ENCODE data around the gene PRR32. TPM values are rescaled to one million over a fixed set of nuclear protein-coding genes. Genes with fewer than 3 reads are reported as not detected.

PRR32 gene
- total and polyA plus RNA-seq, 2 of the 13 experiments (the other 11 are each of a cell fraction or from before 2014, with no cell fraction given) = not detected

DNA sequence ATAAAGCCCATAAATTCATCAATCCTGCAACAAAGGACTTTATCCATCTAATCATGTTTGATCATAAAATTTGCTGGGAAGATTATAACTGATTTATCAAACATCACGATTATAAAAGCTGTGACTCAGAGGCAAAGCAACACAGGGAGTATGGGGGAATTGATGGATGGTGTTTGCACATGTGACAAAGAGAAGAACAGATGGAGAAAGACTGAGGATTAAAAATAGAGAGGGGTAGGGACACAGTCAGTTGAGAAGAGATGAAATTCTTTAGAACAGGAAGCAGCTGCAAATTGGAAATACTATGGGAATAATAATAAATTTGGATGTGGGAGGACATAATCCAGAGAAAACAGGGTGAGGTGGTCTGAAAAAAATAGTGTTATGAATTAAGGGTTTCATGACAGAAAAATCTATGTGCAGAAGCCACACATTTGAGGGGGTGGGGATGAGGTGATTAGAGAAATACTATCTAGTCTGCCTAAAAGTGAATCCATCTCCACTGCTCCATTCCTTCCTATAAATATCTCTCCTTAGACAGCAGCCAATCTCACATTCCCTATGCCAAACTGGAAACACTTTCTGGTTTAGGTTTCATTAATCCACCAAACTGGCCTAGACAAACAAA, 6.2 kb downstream of the PRR32 start:
- no peak overlapping the region for H3K4me2 ChIP-seq (ENCODE audit: low read depth, low read length)
- no peaks in the 10 kb centered on the region for H3K4me1 ChIP-seq (ENCODE audit: insufficient read depth, low read length)
- no peaks in the 10 kb centered on the region for H3K36me3 ChIP-seq (replicated peaks in 1 of 2; ENCODE audit: control insufficient read depth in 1 of 2, insufficient read depth in 2 of 2, low read length in 2 of 2)
- no peak overlapping the region for H3K27ac ChIP-seq (ENCODE audit: extremely low read length, insufficient read depth, low read length)
- ChIA-PET CTCF (ENCODE audit: low intra/inter-chr PET ratio, low total read pairs) (no interaction called here), POLR2A (no interaction called here)
- no peaks in the 10 kb centered on the region for H3K27me3 ChIP-seq (ENCODE audit: control insufficient read depth in 1 of 2, insufficient read depth in 2 of 2, low read length in 2 of 2)
- in situ Hi-C loops (cut with HindIII; ENCODE audit: extremely low pct_ligation_motif_present, low pct_unique_long_range_greater_than_20kb) = no loop called here
- no peak overlapping the region for H3K9ac ChIP-seq (ENCODE audit: insufficient read depth, low read depth, low read length)
- intact Hi-C loops (cut with micrococcal nuclease; ENCODE audit: unreplicated experiment) = no loop called here
- no peak overlapping the region for H3K4me3 ChIP-seq (replicated peaks in 1 of 3; ENCODE audit: insufficient read depth in 1 of 3, low read depth in 2 of 3, low read length in 3 of 3)
- WGBS (ENCODE audit: low lambda C conversion rate) = 0% methylated on average over 1 of the region's 1 CpG
- BruUV-seq (replicated peaks) = no TSS peak
- no peak for DNase-seq (ENCODE audit: low spot score)
- no peaks in the 10 kb centered on the region for H4K20me1 ChIP-seq (ENCODE audit: insufficient read depth, low read length)
- no peak overlapping the region for H2AFZ ChIP-seq (ENCODE audit: low read length)
- no peaks in the 10 kb centered on the region for H3K79me2 ChIP-seq (ENCODE audit: insufficient read depth, low read length)
- TF ChIP-seq, protein P1, sequence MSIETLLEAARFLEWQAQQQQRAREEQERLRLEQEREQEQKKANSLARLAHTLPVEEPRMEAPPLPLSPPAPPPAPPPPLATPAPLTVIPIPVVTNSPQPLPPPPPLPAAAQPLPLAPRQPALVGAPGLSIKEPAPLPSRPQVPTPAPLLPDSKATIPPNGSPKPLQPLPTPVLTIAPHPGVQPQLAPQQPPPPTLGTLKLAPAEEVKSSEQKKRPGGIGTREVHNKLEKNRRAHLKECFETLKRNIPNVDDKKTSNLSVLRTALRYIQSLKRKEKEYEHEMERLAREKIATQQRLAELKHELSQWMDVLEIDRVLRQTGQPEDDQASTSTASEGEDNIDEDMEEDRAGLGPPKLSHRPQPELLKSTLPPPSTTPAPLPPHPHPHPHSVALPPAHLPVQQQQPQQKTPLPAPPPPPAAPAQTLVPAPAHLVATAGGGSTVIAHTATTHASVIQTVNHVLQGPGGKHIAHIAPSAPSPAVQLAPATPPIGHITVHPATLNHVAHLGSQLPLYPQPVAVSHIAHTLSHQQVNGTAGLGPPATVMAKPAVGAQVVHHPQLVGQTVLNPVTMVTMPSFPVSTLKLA (IDR thresholded peaks at IDR 0.05) = 0 out of 2 replicates have a peak, but pooled peaks have one; percentile 11
- TF ChIP-seq ELF4 (CRISPR knock-in tag; IDR thresholded peaks at IDR 0.05; ENCODE audit: borderline replicate concordance) = no peak
- FAIRE-seq = no peak
- ATAC-seq = no peak
- peaks cover 21% of the 10 kb centered on the region; the same call in 1 of the 2 replicates for H3K9me3 ChIP-seq (ENCODE audit: low read length)

DNA sequence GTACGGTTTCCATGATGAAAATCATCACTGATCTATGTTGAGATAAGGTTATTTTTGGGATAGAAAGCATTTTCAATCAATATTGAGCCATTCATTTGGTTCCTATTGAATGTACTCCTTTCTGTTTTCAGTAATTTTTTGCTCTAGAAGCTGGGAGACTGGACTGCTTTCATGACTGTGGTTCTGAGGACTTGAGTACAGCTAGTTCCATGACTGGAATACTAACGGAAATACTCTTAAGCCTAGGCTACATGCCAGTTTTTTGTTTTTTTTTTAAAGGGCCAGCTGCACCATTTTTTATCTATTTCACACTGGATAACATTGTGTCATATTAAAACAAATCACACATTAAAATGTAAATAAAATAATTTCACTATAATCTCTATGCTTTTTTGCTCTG, 16.7 kb downstream of the PRR32 start:
- H3K9ac ChIP-seq (ENCODE audit: insufficient read depth, low read depth, low read length) = no peak overlapping the region
- H3K27ac ChIP-seq (ENCODE audit: extremely low read length, insufficient read depth, low read length) = no peak overlapping the region
- ChIA-PET CTCF (ENCODE audit: low intra/inter-chr PET ratio, low total read pairs) (no interaction called here), POLR2A (no interaction called here)
- H3K4me1 ChIP-seq (ENCODE audit: insufficient read depth, low read length) = no peaks in the 10 kb centered on the region
- ATAC-seq = no peak
- no peaks in the 10 kb centered on the region for H3K36me3 ChIP-seq (replicated peaks in 1 of 2; ENCODE audit: control insufficient read depth in 1 of 2, insufficient read depth in 2 of 2, low read length in 2 of 2)
- no peak for FAIRE-seq
- H2AFZ ChIP-seq (ENCODE audit: low read length) = no peak overlapping the region
- H3K4me3 ChIP-seq (replicated peaks in 1 of 3; ENCODE audit: insufficient read depth in 1 of 3, low read depth in 2 of 3, low read length in 3 of 3) = no peak overlapping the region
- H4K20me1 ChIP-seq (ENCODE audit: insufficient read depth, low read length) = no peaks in the 10 kb centered on the region
- 11% methylated on average over 2 of the region's 2 CpGs for WGBS (ENCODE audit: low lambda C conversion rate)
- no peaks in the 10 kb centered on the region for H3K79me2 ChIP-seq (ENCODE audit: insufficient read depth, low read length)
- no peak overlapping the region for H3K4me2 ChIP-seq (ENCODE audit: low read depth, low read length)
- peaks cover 27% of the 10 kb centered on the region for H3K9me3 ChIP-seq (ENCODE audit: low read length)
- intact Hi-C loops (cut with micrococcal nuclease; ENCODE audit: unreplicated experiment) = no loop called here
- in situ Hi-C loops (cut with HindIII; ENCODE audit: extremely low pct_ligation_motif_present, low pct_unique_long_range_greater_than_20kb) = no loop called here
- no TSS peak for BruUV-seq (replicated peaks)
- DNase-seq (ENCODE audit: low spot score) = no peak
- no peaks in the 10 kb centered on the region for H3K27me3 ChIP-seq (ENCODE audit: control insufficient read depth in 1 of 2, insufficient read depth in 2 of 2, low read length in 2 of 2)
- TF ChIP-seq CREB1 (IDR thresholded peaks at IDR 0.05) (no peak), CREB1 (CRISPR knock-in tag; IDR thresholded peaks at IDR 0.05) (no peak), BCLAF1 (IDR thresholded peaks at IDR 0.05) (no peak), ZNF790 (CRISPR knock-in tag; IDR thresholded peaks at IDR 0.05; ENCODE audit: borderline replicate concordance) (no peak), KDM5A (IDR thresholded peaks at IDR 0.05; ENCODE audit: borderline replicate concordance, low read length) (no peak)
- TF ChIP-seq, protein P2, sequence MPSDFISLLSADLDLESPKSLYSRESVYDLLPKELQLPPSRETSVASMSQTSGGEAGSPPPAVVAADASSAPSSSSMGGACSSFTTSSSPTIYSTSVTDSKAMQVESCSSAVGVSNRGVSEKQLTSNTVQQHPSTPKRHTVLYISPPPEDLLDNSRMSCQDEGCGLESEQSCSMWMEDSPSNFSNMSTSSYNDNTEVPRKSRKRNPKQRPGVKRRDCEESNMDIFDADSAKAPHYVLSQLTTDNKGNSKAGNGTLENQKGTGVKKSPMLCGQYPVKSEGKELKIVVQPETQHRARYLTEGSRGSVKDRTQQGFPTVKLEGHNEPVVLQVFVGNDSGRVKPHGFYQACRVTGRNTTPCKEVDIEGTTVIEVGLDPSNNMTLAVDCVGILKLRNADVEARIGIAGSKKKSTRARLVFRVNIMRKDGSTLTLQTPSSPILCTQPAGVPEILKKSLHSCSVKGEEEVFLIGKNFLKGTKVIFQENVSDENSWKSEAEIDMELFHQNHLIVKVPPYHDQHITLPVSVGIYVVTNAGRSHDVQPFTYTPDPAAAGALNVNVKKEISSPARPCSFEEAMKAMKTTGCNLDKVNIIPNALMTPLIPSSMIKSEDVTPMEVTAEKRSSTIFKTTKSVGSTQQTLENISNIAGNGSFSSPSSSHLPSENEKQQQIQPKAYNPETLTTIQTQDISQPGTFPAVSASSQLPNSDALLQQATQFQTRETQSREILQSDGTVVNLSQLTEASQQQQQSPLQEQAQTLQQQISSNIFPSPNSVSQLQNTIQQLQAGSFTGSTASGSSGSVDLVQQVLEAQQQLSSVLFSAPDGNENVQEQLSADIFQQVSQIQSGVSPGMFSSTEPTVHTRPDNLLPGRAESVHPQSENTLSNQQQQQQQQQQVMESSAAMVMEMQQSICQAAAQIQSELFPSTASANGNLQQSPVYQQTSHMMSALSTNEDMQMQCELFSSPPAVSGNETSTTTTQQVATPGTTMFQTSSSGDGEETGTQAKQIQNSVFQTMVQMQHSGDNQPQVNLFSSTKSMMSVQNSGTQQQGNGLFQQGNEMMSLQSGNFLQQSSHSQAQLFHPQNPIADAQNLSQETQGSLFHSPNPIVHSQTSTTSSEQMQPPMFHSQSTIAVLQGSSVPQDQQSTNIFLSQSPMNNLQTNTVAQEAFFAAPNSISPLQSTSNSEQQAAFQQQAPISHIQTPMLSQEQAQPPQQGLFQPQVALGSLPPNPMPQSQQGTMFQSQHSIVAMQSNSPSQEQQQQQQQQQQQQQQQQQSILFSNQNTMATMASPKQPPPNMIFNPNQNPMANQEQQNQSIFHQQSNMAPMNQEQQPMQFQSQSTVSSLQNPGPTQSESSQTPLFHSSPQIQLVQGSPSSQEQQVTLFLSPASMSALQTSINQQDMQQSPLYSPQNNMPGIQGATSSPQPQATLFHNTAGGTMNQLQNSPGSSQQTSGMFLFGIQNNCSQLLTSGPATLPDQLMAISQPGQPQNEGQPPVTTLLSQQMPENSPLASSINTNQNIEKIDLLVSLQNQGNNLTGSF (CRISPR knock-in tag; IDR thresholded peaks at IDR 0.05) = no peak
